ENCODE data around the gene RICTOR. TPM values are rescaled to one million over a fixed set of nuclear protein-coding genes. Genes with fewer than 3 reads are reported as not detected.

RICTOR gene
- total and polyA plus RNA-seq, 2 donors (not counting 1 experiment from before 2014, with no cell fraction given) = 17.1 to 26.3 TPM

GRCh38 chr5:39109606-39110005 lies 35.4 kb upstream of the RICTOR start:
- no peaks in the 10 kb centered on the region for H3K9me3 ChIP-seq (ENCODE audit: control insufficient read depth, insufficient read depth, low read depth, low read length)
- H3K27me3 ChIP-seq (ENCODE audit: control insufficient read depth, insufficient read depth, low read length) = no peaks in the 10 kb centered on the region
- H3K36me3 ChIP-seq (ENCODE audit: control insufficient read depth, insufficient read depth, low read length) = no peaks in the 10 kb centered on the region
- no peak overlapping the region for H3K27ac ChIP-seq (ENCODE audit: insufficient read depth, low read length)
- H3K4me1 ChIP-seq (ENCODE audit: control insufficient read depth, extremely low read depth, insufficient read depth, low read length) = no peaks in the 10 kb centered on the region
- DNase-seq (ENCODE audit: low read depth in 2 of 2) = no peak
- H3K4me3 ChIP-seq (replicated peaks in 1 of 4; ENCODE audit: control extremely low read depth in 1 of 4, insufficient read depth in 1 of 4, low read depth in 3 of 4, low read length in 4 of 4) = no peak overlapping the region
- H3K9ac ChIP-seq (ENCODE audit: insufficient read depth, low read length) = no peak overlapping the region
- no peaks in the 10 kb centered on the region for H3K79me2 ChIP-seq (ENCODE audit: control insufficient read depth, insufficient read depth, low read length)
- H4K20me1 ChIP-seq (ENCODE audit: control insufficient read depth, extremely low read depth, insufficient read depth, low read length) = no peaks in the 10 kb centered on the region
- no peak overlapping the region for H3K4me2 ChIP-seq (ENCODE audit: extremely low read depth, insufficient read depth, low read length)
- no peak overlapping the region for H2AFZ ChIP-seq (ENCODE audit: low read length)
- no peak for TF ChIP-seq EZH2 (IDR thresholded peaks at IDR 0.05; ENCODE audit: low read length, missing control alignments)
- TF ChIP-seq, protein P1, sequence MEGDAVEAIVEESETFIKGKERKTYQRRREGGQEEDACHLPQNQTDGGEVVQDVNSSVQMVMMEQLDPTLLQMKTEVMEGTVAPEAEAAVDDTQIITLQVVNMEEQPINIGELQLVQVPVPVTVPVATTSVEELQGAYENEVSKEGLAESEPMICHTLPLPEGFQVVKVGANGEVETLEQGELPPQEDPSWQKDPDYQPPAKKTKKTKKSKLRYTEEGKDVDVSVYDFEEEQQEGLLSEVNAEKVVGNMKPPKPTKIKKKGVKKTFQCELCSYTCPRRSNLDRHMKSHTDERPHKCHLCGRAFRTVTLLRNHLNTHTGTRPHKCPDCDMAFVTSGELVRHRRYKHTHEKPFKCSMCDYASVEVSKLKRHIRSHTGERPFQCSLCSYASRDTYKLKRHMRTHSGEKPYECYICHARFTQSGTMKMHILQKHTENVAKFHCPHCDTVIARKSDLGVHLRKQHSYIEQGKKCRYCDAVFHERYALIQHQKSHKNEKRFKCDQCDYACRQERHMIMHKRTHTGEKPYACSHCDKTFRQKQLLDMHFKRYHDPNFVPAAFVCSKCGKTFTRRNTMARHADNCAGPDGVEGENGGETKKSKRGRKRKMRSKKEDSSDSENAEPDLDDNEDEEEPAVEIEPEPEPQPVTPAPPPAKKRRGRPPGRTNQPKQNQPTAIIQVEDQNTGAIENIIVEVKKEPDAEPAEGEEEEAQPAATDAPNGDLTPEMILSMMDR (conservative IDR thresholded peaks at IDR 0.05 in 1 of 2, IDR thresholded peaks at IDR 0.05 in 1 of 2; ENCODE audit: low read depth in 1 of 2, low read length in 2 of 2) = no peak

DNA sequence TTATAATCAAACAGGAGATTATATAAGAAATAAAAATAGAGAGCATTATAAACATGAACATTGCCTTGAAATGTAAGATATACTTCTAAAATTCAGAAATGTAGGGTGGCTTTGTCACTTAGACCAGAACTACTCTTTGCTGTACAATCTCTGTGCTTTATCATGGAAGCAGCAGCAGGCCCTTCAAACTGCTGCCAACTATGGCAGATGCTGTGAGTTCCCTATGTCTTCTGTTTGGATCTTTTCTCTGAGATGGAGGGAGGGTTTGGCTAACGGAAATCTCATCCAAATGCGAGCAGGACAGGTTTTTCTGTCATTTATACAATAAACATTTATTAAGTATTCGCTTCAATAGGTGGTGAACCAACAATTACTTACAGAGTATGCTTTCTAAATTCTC lies 34.8 kb upstream of the RICTOR start:
- TF ChIP-seq, protein P1 (conservative IDR thresholded peaks at IDR 0.05 in 1 of 2, IDR thresholded peaks at IDR 0.05 in 1 of 2; ENCODE audit: low read depth in 1 of 2, low read length in 2 of 2) = no peak
- no peak for TF ChIP-seq EZH2 (IDR thresholded peaks at IDR 0.05; ENCODE audit: low read length, missing control alignments)
- Histone ChIP-seq H3K4me3 (replicated peaks in 1 of 4; ENCODE audit: control extremely low read depth in 1 of 4, insufficient read depth in 1 of 4, low read depth in 3 of 4, low read length in 4 of 4) (no peak overlapping the region), H3K4me1 (ENCODE audit: control insufficient read depth, extremely low read depth, insufficient read depth, low read length) (no peaks in the 10 kb centered on the region), H4K20me1 (ENCODE audit: control insufficient read depth, extremely low read depth, insufficient read depth, low read length) (no peaks in the 10 kb centered on the region), H3K9ac (ENCODE audit: insufficient read depth, low read length) (no peak overlapping the region), H3K27ac (ENCODE audit: insufficient read depth, low read length) (no peak overlapping the region), H3K36me3 (ENCODE audit: control insufficient read depth, insufficient read depth, low read length) (no peaks in the 10 kb centered on the region), H2AFZ (ENCODE audit: low read length) (peak overlapping the region; percentile 35), H3K4me2 (ENCODE audit: extremely low read depth, insufficient read depth, low read length) (no peak overlapping the region), H3K9me3 (ENCODE audit: control insufficient read depth, insufficient read depth, low read depth, low read length) (no peaks in the 10 kb centered on the region), H3K79me2 (ENCODE audit: control insufficient read depth, insufficient read depth, low read length) (no peaks in the 10 kb centered on the region), H3K27me3 (ENCODE audit: control insufficient read depth, insufficient read depth, low read length) (no peaks in the 10 kb centered on the region)
- no peak for DNase-seq (ENCODE audit: low read depth in 2 of 2)

- H3K9ac ChIP-seq (ENCODE audit: insufficient read depth, low read length) = no peak overlapping the region
- H3K79me2 ChIP-seq (ENCODE audit: control insufficient read depth, insufficient read depth, low read length) = no peaks in the 10 kb centered on the region
- H4K20me1 ChIP-seq (ENCODE audit: control insufficient read depth, extremely low read depth, insufficient read depth, low read length) = no peaks in the 10 kb centered on the region
- H3K27me3 ChIP-seq (ENCODE audit: control insufficient read depth, insufficient read depth, low read length) = no peaks in the 10 kb centered on the region
- peaks cover 3% of the 10 kb centered on the region for H3K4me1 ChIP-seq (ENCODE audit: control insufficient read depth, extremely low read depth, insufficient read depth, low read length)
- no peak overlapping the region for H2AFZ ChIP-seq (ENCODE audit: low read length)
- no peak for DNase-seq (ENCODE audit: low read depth in 2 of 2)
- no peak overlapping the region for H3K27ac ChIP-seq (ENCODE audit: insufficient read depth, low read length)
- H3K36me3 ChIP-seq (ENCODE audit: control insufficient read depth, insufficient read depth, low read length) = no peaks in the 10 kb centered on the region
- no peaks in the 10 kb centered on the region for H3K9me3 ChIP-seq (ENCODE audit: control insufficient read depth, insufficient read depth, low read depth, low read length)
- no peak overlapping the region for H3K4me3 ChIP-seq (replicated peaks in 1 of 4; ENCODE audit: control extremely low read depth in 1 of 4, insufficient read depth in 1 of 4, low read depth in 3 of 4, low read length in 4 of 4)
- H3K4me2 ChIP-seq (ENCODE audit: extremely low read depth, insufficient read depth, low read length) = no peak overlapping the region
- TF ChIP-seq EZH2 (IDR thresholded peaks at IDR 0.05; ENCODE audit: low read length, missing control alignments) = no peak
- TF ChIP-seq, protein P1 (conservative IDR thresholded peaks at IDR 0.05 in 1 of 2, IDR thresholded peaks at IDR 0.05 in 1 of 2; ENCODE audit: low read depth in 1 of 2, low read length in 2 of 2) = no peak
Observed at GRCh38 chr5:39107350-39107749, 33.2 kb upstream of the RICTOR start.
